Transverse colon (tissue), 4 donors: Measurements from ENCODE around the gene TMEM250. TPM values are rescaled to one million over a fixed set of nuclear protein-coding genes. Genes with fewer than 3 reads are reported as not detected.

ENCODE experiments used
- DNase-seq: peaks from one replicate; pipeline ENCODE4 v3.0.0-alpha.2; 2019
- H3K27ac ChIP-seq, 4 donors: fragments of 200-600 bp; sonication (generic); 2 replicates each; pipeline ENCODE4 v1.5.1; 2016 to 2018; ENCODE audit warnings: inconsistent platforms in 4 of 4
- H3K27me3 ChIP-seq: fragments of 200-600 bp; sonication (generic); 2 replicates; pipeline ENCODE4 v1.5.1; 2017; ENCODE audit warnings: inconsistent platforms
- H3K36me3 ChIP-seq, 4 donors: fragments of 200-600 bp; sonication (generic); 2 replicates each; pipeline ENCODE4 v1.5.1; 2017 to 2019; ENCODE audit warnings: inconsistent platforms in 4 of 4
- H3K4me1 ChIP-seq, 4 donors: fragments of 200-600 bp; sonication (generic); 2 replicates each; pipeline ENCODE4 v1.5.1; 2017 to 2020; ENCODE audit warnings: inconsistent platforms in 4 of 4
- H3K4me3 ChIP-seq, 4 donors: fragments of 200-600 bp; sonication (generic); 1 replicate in 1 of 4; 2 replicates in 3 of 4; pipeline versions ENCODE4 v1.5.1 to v1.6.1; 2017 to 2019; ENCODE audit warnings: inconsistent platforms in 4 of 4
- H3K9me3 ChIP-seq, 2 donors: fragments of 200-600 bp; sonication (generic); 2 replicates each; pipeline ENCODE4 v1.5.1; 2017 to 2019; ENCODE audit warnings: inconsistent platforms in 2 of 2
- EP300 ChIP-seq: sonication (generic); formaldehyde crosslinking; IDR thresholded peaks from one replicate; pipeline ENCODE4 v1.6.1; 2017; ENCODE audit warnings: antibody characterized with exemption, low read depth
- POLR2A ChIP-seq: fragments of 450-650 bp; IDR thresholded peaks from one replicate; pipeline ENCODE4 v1.6.1; 2016; ENCODE audit warnings: antibody characterized with exemption, mild to moderate bottlenecking, moderate library complexity
- POLR2AphosphoS5 ChIP-seq, 3 donors: sonication (generic); formaldehyde crosslinking; IDR thresholded peaks; one replicate each; pipeline ENCODE4 v1.6.1; 2016; ENCODE audit warnings: antibody characterized with exemption in 3 of 3
- WGBS, 2 donors: methylation state at CpG; one replicate each; pipeline ENCODE4 v1.1.5; 2018; ENCODE audit warnings: low coverage in 1 of 2; 5-methylcytosine and 5-hydroxymethylcytosine counted together
- in situ Hi-C, 4 donors: fragments of 200-750 bp; cut with MboI; loops; one replicate each; pipeline versions ENCODE4 v1.15.0 to v1.15.1; 2017; ENCODE audit warnings: low sequenced_read_pairs in 3 of 4, low pct_ligation_motif_present in 1 of 4, low pct_unique_long_range_greater_than_20kb in 1 of 4
- intact Hi-C: fragments of 100-400 bp; cut with DNase I; formaldehyde crosslinking; loops from one replicate; pipeline ENCODE4 v1.15.1; 2023; ENCODE audit warnings: low total_unique reads
- total RNA-seq, 4 donors: library from RNA; depleted of rRNA; stranded (reverse); fragments of >200 nt; gene quantifications; one replicate each; pipeline ENCODE4 v1.1.0, GENCODE V29; 2016
- TF ChIP-seq, protein P1 (sequence below), 5 experiments: fragments of 200-600 bp in 3 of 5; fragments of 450-650 bp in 2 of 5; sonication (generic) in 3 of 5; IDR thresholded peaks; 1 replicate in 2 of 5; 2 replicates in 3 of 5; pipeline ENCODE4 v1.5.1; 2016 to 2017; ENCODE audit warnings: antibody characterized with exemption in 5 of 5, inconsistent platforms in 3 of 5, mild to moderate bottlenecking in 2 of 5, moderate library complexity in 1 of 5

TMEM250 gene
- total RNA-seq, 4 donors from 2014 or later: 50.3 to 187 (median 86.6) TPM

DNA sequence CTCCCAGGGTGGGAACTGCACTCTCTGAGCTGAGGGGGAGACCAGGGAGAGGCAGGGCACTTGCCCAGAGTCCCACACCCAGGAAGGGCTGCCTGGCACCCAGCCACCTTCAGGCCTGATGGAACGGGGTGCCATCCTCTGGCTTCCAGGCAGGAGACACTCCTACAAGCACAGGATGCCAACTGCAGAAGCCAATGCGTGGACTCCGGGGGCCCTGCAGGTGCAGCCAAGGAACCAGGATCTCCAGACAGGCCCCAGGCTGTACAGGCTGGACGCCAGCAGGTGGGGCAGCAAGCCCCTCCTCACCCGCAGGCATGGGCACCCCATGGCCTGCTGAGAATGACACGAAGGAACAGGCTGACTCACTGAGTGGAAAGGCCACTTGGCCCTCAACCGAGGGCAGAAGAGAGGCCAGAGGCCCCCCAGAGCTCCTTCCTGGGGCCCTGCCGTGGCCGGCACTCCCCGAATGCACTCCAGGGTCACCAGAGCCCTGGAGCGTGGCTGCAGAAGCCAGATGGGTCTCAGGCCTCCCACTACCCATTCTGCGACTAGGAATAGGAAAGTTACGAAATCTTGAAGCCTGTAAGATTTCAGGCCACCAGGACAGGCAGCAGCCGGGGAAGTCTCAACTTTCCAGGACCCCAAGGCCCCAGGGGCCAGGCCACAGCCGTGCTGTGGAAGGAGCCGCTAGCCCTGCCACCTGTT lies 39.3 kb downstream of the TMEM250 start:
- Histone ChIP-seq H3K9me3 (no peaks in the 10 kb centered on the region), H3K27ac (peak overlapping the region; percentile 53 to 64 (median 60)), H3K4me1 (peaks cover 13 to 44% (median 30%) of the 10 kb centered on the region in 4 donors), H3K27me3 (no peaks in the 10 kb centered on the region), H3K4me3 (no peak overlapping the region), H3K36me3 (no peaks in the 10 kb centered on the region)
- intact Hi-C loops: no loop called here
- TF ChIP-seq POLR2A (no peak), POLR2AphosphoS5 (IDR thresholded peaks at IDR 0.05) (no peak), EP300 (no peak)
- TF ChIP-seq, protein P1, sequence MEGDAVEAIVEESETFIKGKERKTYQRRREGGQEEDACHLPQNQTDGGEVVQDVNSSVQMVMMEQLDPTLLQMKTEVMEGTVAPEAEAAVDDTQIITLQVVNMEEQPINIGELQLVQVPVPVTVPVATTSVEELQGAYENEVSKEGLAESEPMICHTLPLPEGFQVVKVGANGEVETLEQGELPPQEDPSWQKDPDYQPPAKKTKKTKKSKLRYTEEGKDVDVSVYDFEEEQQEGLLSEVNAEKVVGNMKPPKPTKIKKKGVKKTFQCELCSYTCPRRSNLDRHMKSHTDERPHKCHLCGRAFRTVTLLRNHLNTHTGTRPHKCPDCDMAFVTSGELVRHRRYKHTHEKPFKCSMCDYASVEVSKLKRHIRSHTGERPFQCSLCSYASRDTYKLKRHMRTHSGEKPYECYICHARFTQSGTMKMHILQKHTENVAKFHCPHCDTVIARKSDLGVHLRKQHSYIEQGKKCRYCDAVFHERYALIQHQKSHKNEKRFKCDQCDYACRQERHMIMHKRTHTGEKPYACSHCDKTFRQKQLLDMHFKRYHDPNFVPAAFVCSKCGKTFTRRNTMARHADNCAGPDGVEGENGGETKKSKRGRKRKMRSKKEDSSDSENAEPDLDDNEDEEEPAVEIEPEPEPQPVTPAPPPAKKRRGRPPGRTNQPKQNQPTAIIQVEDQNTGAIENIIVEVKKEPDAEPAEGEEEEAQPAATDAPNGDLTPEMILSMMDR (IDR thresholded peaks at IDR 0.05): no peak
- 45 to 67% methylated on average over 5 to 13 of the region's 16 CpGs for WGBS, 2 donors
- DNase-seq: no peak
- in situ Hi-C loops: no loop called here

DNA sequence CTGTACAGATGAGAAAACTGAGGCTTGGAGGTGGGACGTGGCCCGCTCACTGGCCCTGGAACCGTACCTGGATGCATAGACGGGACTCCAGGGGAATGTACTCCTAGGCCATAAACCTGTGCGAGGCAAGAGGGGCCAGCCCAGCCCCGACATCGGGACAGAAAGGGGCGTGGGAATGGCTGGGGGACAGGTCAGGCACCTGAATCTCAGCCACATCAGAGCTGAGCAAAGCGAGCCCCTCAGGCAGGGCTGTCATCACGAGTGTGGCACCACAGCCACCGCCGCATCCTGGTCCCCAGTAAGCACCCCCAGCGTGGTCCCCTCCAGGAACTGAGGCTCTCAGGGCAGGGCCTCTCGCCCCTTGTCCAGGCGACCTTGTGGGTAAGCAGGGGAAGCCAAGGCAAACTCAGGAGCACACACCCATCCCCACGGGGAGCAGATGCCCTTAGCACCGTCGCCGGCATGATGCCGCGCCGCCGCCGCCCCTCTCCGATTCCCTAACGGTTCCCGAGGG lies 40.1 kb downstream of the TMEM250 start:
- WGBS, 2 donors: 84% methylated on average over 25 of the region's 27 CpGs; no CpG with 5 or more reads in 1 of the 2 donors
- intact Hi-C loops (loop anchor here (1.0 kb wide), 1 partner anchor 46 kb away; no protein-coding TSS in a partner anchor), in situ Hi-C loops (no loop called here)
- H3K36me3 ChIP-seq: no peaks in the 10 kb centered on the region
- peaks cover 13 to 44% (median 30%) of the 10 kb centered on the region in 4 donors for H3K4me1 ChIP-seq
- DNase-seq: no peak
- peak overlapping the region; percentile 53 to 64 (median 60) for H3K27ac ChIP-seq
- H3K4me3 ChIP-seq: no peak overlapping the region
- H3K27me3 ChIP-seq: no peaks in the 10 kb centered on the region
- no peaks in the 10 kb centered on the region for H3K9me3 ChIP-seq
- TF ChIP-seq, protein P1 (IDR thresholded peaks at IDR 0.05): no peak
- TF ChIP-seq EP300 (no peak), POLR2A (no peak), POLR2AphosphoS5 (IDR thresholded peaks at IDR 0.05) (no peak)

DNA sequence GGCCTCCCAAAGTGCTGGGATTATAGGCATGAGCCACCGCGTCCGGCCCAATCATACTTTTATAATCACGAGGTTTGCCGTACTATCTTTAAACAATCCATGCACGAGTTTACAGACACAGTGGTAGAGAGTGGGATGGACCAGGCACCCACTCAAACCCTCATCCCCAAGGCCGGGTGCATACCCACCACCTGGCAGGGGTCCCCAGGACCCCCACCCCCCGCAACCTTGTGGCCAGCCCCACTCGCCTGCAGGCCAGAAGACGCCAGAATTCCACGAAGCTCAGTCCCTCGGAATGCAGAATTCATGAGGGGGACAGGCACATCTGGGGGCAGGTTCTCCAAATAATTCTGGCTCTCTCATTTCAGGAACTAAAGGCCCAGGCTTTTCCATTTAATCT lies 40.7 kb downstream of the TMEM250 start:
- DNase-seq: no peak
- in situ Hi-C loops: no loop called here

DNA sequence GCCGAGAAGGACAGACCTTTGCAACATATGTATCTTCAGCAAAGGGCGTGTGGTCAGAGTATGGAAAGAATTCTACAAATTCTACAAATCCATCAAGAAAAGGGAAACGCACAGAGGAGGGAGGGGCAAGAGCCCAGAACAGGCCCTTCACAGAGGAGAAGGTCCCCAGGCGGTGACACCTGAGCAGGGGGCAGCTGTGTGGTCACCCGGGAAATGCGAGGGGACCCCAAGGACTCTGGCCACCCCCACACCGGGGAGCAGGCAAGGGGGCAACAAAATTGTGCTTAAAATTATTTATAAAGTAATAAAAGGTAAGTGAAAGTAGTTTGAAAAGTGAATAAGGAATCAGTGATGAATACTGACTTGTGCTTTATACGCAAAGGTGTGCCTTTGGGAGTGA lies 41.2 kb downstream of the TMEM250 start:
- peak overlapping the region in 2 of 4 donors; percentile 10 to 64 for H3K27ac ChIP-seq
- DNase-seq: no peak
- in situ Hi-C loops: no loop called here
- H3K36me3 ChIP-seq: no peaks in the 10 kb centered on the region
- WGBS, 2 donors: 78 to 84% methylated on average over 6 to 8 of the region's 8 CpGs
- no peaks in the 10 kb centered on the region for H3K9me3 ChIP-seq
- no peak for TF ChIP-seq POLR2AphosphoS5 (IDR thresholded peaks at IDR 0.05)
- TF ChIP-seq EP300: no peak
- no peak for TF ChIP-seq POLR2A
- TF ChIP-seq, protein P1 (IDR thresholded peaks at IDR 0.05): no peak
- H3K4me3 ChIP-seq: no peak overlapping the region
- H3K27me3 ChIP-seq: no peaks in the 10 kb centered on the region
- intact Hi-C loops: no loop called here
- H3K4me1 ChIP-seq: peaks cover 13 to 38% (median 27%) of the 10 kb centered on the region in 4 donors

More for the DNA sequence above, 40.7 kb downstream of the TMEM250 start:
- H3K4me3 ChIP-seq: no peak overlapping the region
- intact Hi-C loops: loop anchor here (1.0 kb wide), 1 partner anchor 46 kb away; no protein-coding TSS in a partner anchor
- TF ChIP-seq POLR2A: no peak
- no peaks in the 10 kb centered on the region for H3K9me3 ChIP-seq
- 77% methylated on average over 12 of the region's 12 CpGs; no CpG with 5 or more reads in 1 of the 2 donors for WGBS, 2 donors
- no peaks in the 10 kb centered on the region for H3K36me3 ChIP-seq
- H3K27me3 ChIP-seq: no peaks in the 10 kb centered on the region
- peaks cover 13 to 41% (median 30%) of the 10 kb centered on the region in 4 donors for H3K4me1 ChIP-seq
- H3K27ac ChIP-seq: peak overlapping the region in 3 of 4 donors; percentile 10 to 64 (median 58)
